ENCODE results near the gene MYO6. TPM values are rescaled to one million over a fixed set of nuclear protein-coding genes. Genes with fewer than 3 reads are reported as not detected.
"Not testable (repeated sequence)": the region's sequence is repeated elsewhere in the genome, so short reads cannot be mapped to it uniquely, and the experiment has no call there.

Gene MYO6
- total and polyA plus RNA-seq, 2 of the 8 experiments (the other 6 are each of a cell fraction or from before 2014, with no cell fraction given) = 8.3 to 21.9 TPM

DNA sequence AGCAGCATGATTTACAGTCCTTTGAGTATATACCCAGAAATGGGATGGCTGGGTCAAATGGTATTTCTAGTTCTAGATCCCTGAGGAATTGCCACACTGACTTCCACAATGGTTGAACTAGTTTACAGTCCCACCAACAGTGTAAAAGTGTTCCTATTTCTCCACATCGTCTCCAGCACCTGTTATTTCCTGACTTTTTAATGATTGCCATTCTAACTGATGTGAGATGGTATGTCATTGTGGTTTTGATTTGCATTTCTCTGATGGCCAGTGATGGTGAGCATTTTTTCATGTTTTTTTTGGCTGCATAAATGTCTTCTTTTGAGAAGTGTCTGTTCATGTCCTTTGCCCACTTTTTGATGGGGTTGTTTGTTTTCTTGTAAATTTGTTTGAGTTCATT, 151.2 kb downstream of the MYO6 start:
- H2AFZ ChIP-seq (ENCODE audit: low read length); H4K20me1 ChIP-seq (replicated peaks in 1 of 2; ENCODE audit: control insufficient read depth in 1 of 2, insufficient read depth in 2 of 2, low read length in 2 of 2); H2BK15ac ChIP-seq (ENCODE audit: low read length); H3K27me3 ChIP-seq (replicated peaks in 1 of 4; ENCODE audit: control insufficient read depth in 3 of 4, extremely low read depth in 1 of 4, insufficient read depth in 3 of 4, low read length in 3 of 4); H3K79me2 ChIP-seq (ENCODE audit: control insufficient read depth in 1 of 2, insufficient read depth in 2 of 2, low read length in 2 of 2); H3K14ac ChIP-seq (ENCODE audit: insufficient read length); H3K27ac ChIP-seq (ENCODE audit: low read depth, low read length); H3K9me3 ChIP-seq (ENCODE audit: insufficient read depth in 2 of 2, low read depth in 1 of 2, low read length in 1 of 2); H4K5ac ChIP-seq (ENCODE audit: insufficient read length, low read depth, low read length); H2BK120ac ChIP-seq (replicated peaks; ENCODE audit: low read depth, low read length); H3K23ac ChIP-seq (ENCODE audit: insufficient read length); H4K8ac ChIP-seq (ENCODE audit: extremely low read depth, insufficient read depth, low read length); POLR2A ChIA-PET (ENCODE audit: partially characterized antibody); FAIRE-seq; H3K79me1 ChIP-seq (ENCODE audit: low read depth, low read length); DNase-seq (ENCODE audit: low read depth in 1 of 2, low spot score in 2 of 2); H3K18ac ChIP-seq (ENCODE audit: extremely low read depth, low read length); H3K9ac ChIP-seq (replicated peaks in 1 of 4; ENCODE audit: extremely low read depth in 1 of 4, low read depth in 3 of 4, low read length in 3 of 4); H4K91ac ChIP-seq (replicated peaks; ENCODE audit: insufficient read length, low read length); H3K36me3 ChIP-seq (ENCODE audit: control insufficient read depth in 2 of 4, insufficient read depth in 4 of 4, low read length in 3 of 4); H3K4me3 ChIP-seq (ENCODE audit: extremely low read depth in 1 of 4, insufficient read depth in 2 of 4, low read depth in 3 of 4, low read length in 4 of 4); H2AK5ac ChIP-seq (ENCODE audit: low read depth, low read length); H3K23me2 ChIP-seq (ENCODE audit: low read depth, low read length); H3K4me1 ChIP-seq (replicated peaks in 1 of 4; ENCODE audit: control insufficient read depth in 3 of 4, insufficient read depth in 4 of 4, low read length in 3 of 4); H2BK20ac ChIP-seq (ENCODE audit: low read length); CTCF ChIA-PET (ENCODE audit: partially characterized antibody); H3K4me2 ChIP-seq (ENCODE audit: insufficient read depth in 1 of 2, low read depth in 2 of 2, low read length in 2 of 2); H3K56ac ChIP-seq (replicated peaks; ENCODE audit: insufficient read length, low read depth, low read length); H3K4ac ChIP-seq (replicated peaks; ENCODE audit: insufficient read length, low read depth, low read length); H2BK5ac ChIP-seq (ENCODE audit: low read depth, low read length); H2BK12ac ChIP-seq (ENCODE audit: low read depth, low read length): not testable (repeated sequence)
- WGBS, 2 experiments (ENCODE audit: extremely low coverage in 1 of 2, insufficient coverage in 1 of 2, insufficient read length in 1 of 2, insufficient replicate concordance in 2 of 2, low coverage in 1 of 2, low lambda C conversion rate in 2 of 2, missing lambda C conversion rate in 1 of 2) = 100% methylated on average over 1 of the region's 1 CpG; no CpG with 5 or more reads in 1 of the 2 experiments

GRCh38 chr6:75905129-75905528, 156.1 kb downstream of the MYO6 start:
- H4K91ac ChIP-seq (replicated peaks; ENCODE audit: insufficient read length, low read length); H4K8ac ChIP-seq (ENCODE audit: extremely low read depth, insufficient read depth, low read length); H2BK15ac ChIP-seq (ENCODE audit: low read length); H3K18ac ChIP-seq (ENCODE audit: extremely low read depth, low read length); DNase-seq (ENCODE audit: low read depth in 1 of 2, low spot score in 2 of 2); H2BK20ac ChIP-seq (ENCODE audit: low read length); POLR2A ChIA-PET (ENCODE audit: partially characterized antibody); H3K4me1 ChIP-seq (replicated peaks in 1 of 4; ENCODE audit: control insufficient read depth in 3 of 4, insufficient read depth in 4 of 4, low read length in 3 of 4); H2AFZ ChIP-seq (ENCODE audit: low read length); H3K36me3 ChIP-seq (ENCODE audit: control insufficient read depth in 2 of 4, insufficient read depth in 4 of 4, low read length in 3 of 4); H3K79me2 ChIP-seq (ENCODE audit: control insufficient read depth in 1 of 2, insufficient read depth in 2 of 2, low read length in 2 of 2); H3K56ac ChIP-seq (replicated peaks; ENCODE audit: insufficient read length, low read depth, low read length); H2BK12ac ChIP-seq (ENCODE audit: low read depth, low read length); H3K4me2 ChIP-seq (ENCODE audit: insufficient read depth in 1 of 2, low read depth in 2 of 2, low read length in 2 of 2); H3K27me3 ChIP-seq (replicated peaks in 1 of 4; ENCODE audit: control insufficient read depth in 3 of 4, extremely low read depth in 1 of 4, insufficient read depth in 3 of 4, low read length in 3 of 4); H3K23ac ChIP-seq (ENCODE audit: insufficient read length); H3K14ac ChIP-seq (ENCODE audit: insufficient read length); H3K4me3 ChIP-seq (ENCODE audit: extremely low read depth in 1 of 4, insufficient read depth in 2 of 4, low read depth in 3 of 4, low read length in 4 of 4); H3K23me2 ChIP-seq (ENCODE audit: low read depth, low read length); H3K27ac ChIP-seq (ENCODE audit: low read depth, low read length); H4K5ac ChIP-seq (ENCODE audit: insufficient read length, low read depth, low read length); H2AK5ac ChIP-seq (ENCODE audit: low read depth, low read length); H2BK120ac ChIP-seq (replicated peaks; ENCODE audit: low read depth, low read length); H3K4ac ChIP-seq (replicated peaks; ENCODE audit: insufficient read length, low read depth, low read length); FAIRE-seq; H3K9ac ChIP-seq (replicated peaks in 1 of 4; ENCODE audit: extremely low read depth in 1 of 4, low read depth in 3 of 4, low read length in 3 of 4); H4K20me1 ChIP-seq (replicated peaks in 1 of 2; ENCODE audit: control insufficient read depth in 1 of 2, insufficient read depth in 2 of 2, low read length in 2 of 2); H2BK5ac ChIP-seq (ENCODE audit: low read depth, low read length); H3K79me1 ChIP-seq (ENCODE audit: low read depth, low read length): not testable (repeated sequence)
- 88% methylated on average over 11 of the region's 14 CpGs; no CpG with 5 or more reads in 1 of the 2 experiments for WGBS, 2 experiments (ENCODE audit: extremely low coverage in 1 of 2, insufficient coverage in 1 of 2, insufficient read length in 1 of 2, insufficient replicate concordance in 2 of 2, low coverage in 1 of 2, low lambda C conversion rate in 2 of 2, missing lambda C conversion rate in 1 of 2)
- H3K9me3 ChIP-seq (ENCODE audit: insufficient read depth in 2 of 2, low read depth in 1 of 2, low read length in 1 of 2) = peaks cover 5 to 11% of the 10 kb centered on the region in 2 experiments; a peak in 2 of 4 replicates
- CTCF ChIA-PET (ENCODE audit: partially characterized antibody) = interaction anchor here (4.6 kb wide), 1 partner anchor 12 kb away, joined by 22 read pairs; no protein-coding TSS in a partner anchor

Data from H1 (cell line).